Gastrocnemius medialis (tissue), 4 donors: ENCODE data around the gene CDSN. TPM values are rescaled to one million over a fixed set of nuclear protein-coding genes. Genes with fewer than 3 reads are reported as not detected.

Source experiments
- ATAC-seq, 2 donors: fragments of 150-250 bp; one replicate each; pipeline ENCODE4 v1.9.1; 2016
- DNase-seq, 2 donors: peaks; one replicate each; pipeline ENCODE4 v3.0.0-alpha.2; 2019
- H3K27ac ChIP-seq, 4 donors: fragments of 200-600 bp; sonication (generic); 1 replicate in 1 of 4; 2 replicates in 3 of 4; pipeline ENCODE4 v1.5.1; 2016 to 2018; ENCODE audit warnings: mild to moderate bottlenecking in 2 of 4, moderate library complexity in 1 of 4
- H3K27me3 ChIP-seq, 3 donors: fragments of 200-600 bp; sonication (generic) in 2 of 3; 1 replicate in 1 of 3; 2 replicates in 2 of 3; pipeline versions ENCODE4 v1.5.1 to v1.6.0; 2016 to 2019; ENCODE audit warnings: mild to moderate bottlenecking in 1 of 3, moderate library complexity in 1 of 3
- H3K36me3 ChIP-seq, 2 donors: fragments of 200-600 bp; sonication (generic) in 1 of 2; one replicate each; pipeline ENCODE4 v1.5.1; 2017 to 2018
- H3K4me1 ChIP-seq, 2 donors: fragments of 200-600 bp; sonication (generic) in 1 of 2; one replicate each; pipeline ENCODE4 v1.5.1; 2016 to 2017; ENCODE audit warnings: mild to moderate bottlenecking in 2 of 2
- H3K4me3 ChIP-seq, 4 donors: fragments of 200-600 bp; sonication (generic) in 3 of 4; 1 replicate in 1 of 4; 2 replicates in 3 of 4; pipeline ENCODE4 v1.5.1; 2016 to 2019; ENCODE audit warnings: mild to moderate bottlenecking in 2 of 4
- H3K9me3 ChIP-seq, 3 donors: fragments of 200-600 bp; sonication (generic) in 2 of 3; 1 replicate in 1 of 3; 2 replicates in 2 of 3; pipeline ENCODE4 v1.5.1; 2016 to 2019
- CTCF ChIP-seq, 5 experiments: fragments of 450-650 bp in 3 of 5; fragments of 200-600 bp in 2 of 5; sonication (generic) in 2 of 5; IDR thresholded peaks in 4 of 5; conservative IDR thresholded peaks in 1 of 5; 1 replicate in 4 of 5; 2 replicates in 1 of 5; pipeline ENCODE4 v1.5.1; 2016 to 2019; ENCODE audit warnings: antibody characterized with exemption in 5 of 5, mild to moderate bottlenecking in 3 of 5, moderate library complexity in 3 of 5
- POLR2A ChIP-seq, 2 donors: fragments of 450-650 bp; IDR thresholded peaks; one replicate each; pipeline ENCODE4 v1.6.1; 2017; ENCODE audit warnings: antibody characterized with exemption in 2 of 2, mild to moderate bottlenecking in 2 of 2, moderate library complexity in 2 of 2
- in situ Hi-C, 4 donors: fragments of 200-750 bp; cut with MboI; loops; one replicate each; pipeline versions ENCODE4 v1.15.0 to v1.8.0; 2017; ENCODE audit warnings: low sequenced_read_pairs in 4 of 4
- intact Hi-C: fragments of 100-400 bp; cut with DNase I; formaldehyde crosslinking; loops from one replicate; pipeline ENCODE4 v1.15.1; 2023; ENCODE audit warnings: low total_unique reads
- total RNA-seq, 4 donors: library from RNA; depleted of rRNA; stranded (reverse); fragments of >200 nt; gene quantifications; one replicate each; pipeline versions ENCODE4 v1.1.0 to v1.2.3, GENCODE V29; 2016

The CDSN gene
- total RNA-seq, 4 donors from 2014 or later, result not detected

GRCh38 chr6:31118178-31118577 is 2.1 kb downstream of the CDSN start:
- Histone ChIP-seq H3K4me3 (no peak overlapping the region), H3K9me3 (no peaks in the 10 kb centered on the region), H3K27me3 (no peaks in the 10 kb centered on the region), H3K36me3 (no peaks in the 10 kb centered on the region), H3K27ac (no peak overlapping the region), H3K4me1 (peaks cover 0 to 13% of the 10 kb centered on the region in 2 donors)
- intact Hi-C loops (no loop called here), in situ Hi-C loops (no loop called here)
- TF ChIP-seq CTCF (IDR thresholded peaks at IDR 0.05 in 4 of 5, conservative IDR thresholded peaks at IDR 0.05 in 1 of 5) (no peak), POLR2A (IDR thresholded peaks at IDR 0.05) (no peak)
- no peak for ATAC-seq
- no peak for DNase-seq

- Histone ChIP-seq H3K36me3 (no peaks in the 10 kb centered on the region), H3K27me3 (no peaks in the 10 kb centered on the region), H3K27ac (peak overlapping the region in 2 of 4 donors; percentile 18 to 65), H3K4me3 (peak overlapping the region in 2 of 4 donors; percentile 14 to 29), H3K4me1 (peaks cover 0 to 11% of the 10 kb centered on the region in 2 donors), H3K9me3 (no peaks in the 10 kb centered on the region)
- in situ Hi-C loops, result no loop called here
- TF ChIP-seq CTCF (IDR thresholded peaks at IDR 0.05 in 4 of 5, conservative IDR thresholded peaks at IDR 0.05 in 1 of 5), result no peak
- no peak for TF ChIP-seq POLR2A (IDR thresholded peaks at IDR 0.05)
- peak in 1 of 2 donors; percentile 11 for ATAC-seq
- intact Hi-C loops, result no loop called here
- peak in 1 of 2 donors; percentile 19 for DNase-seq
These were observed 3.4 kb downstream of the CDSN start for GRCh38 chr6:31116661-31117385.

- Histone ChIP-seq H3K9me3 (no peaks in the 10 kb centered on the region), H3K36me3 (no peaks in the 10 kb centered on the region), H3K4me3 (no peak overlapping the region), H3K27ac (no peak overlapping the region), H3K4me1 (peaks cover 0 to 11% of the 10 kb centered on the region in 2 donors), H3K27me3 (no peaks in the 10 kb centered on the region)
- ATAC-seq (no peak), DNase-seq (no peak)
- no peak for TF ChIP-seq POLR2A (IDR thresholded peaks at IDR 0.05)
- TF ChIP-seq CTCF (IDR thresholded peaks at IDR 0.05 in 4 of 5, conservative IDR thresholded peaks at IDR 0.05 in 1 of 5), result no peak
- in situ Hi-C loops, result no loop called here
- intact Hi-C loops, result no loop called here
These were observed 4.2 kb downstream of the CDSN start for GRCh38 chr6:31115941-31116560.

GRCh38 chr6:31114970-31115849 is 5.0 kb downstream of the CDSN start:
- in situ Hi-C loops (no loop called here), intact Hi-C loops (no loop called here)
- ATAC-seq (peak in 1 of 2 donors; percentile 17), DNase-seq (no peak)
- Histone ChIP-seq H3K27ac (peak overlapping the region in 3 of 4 donors; percentile 31 to 72 (median 45)), H3K4me1 (peaks cover 0 to 11% of the 10 kb centered on the region in 2 donors), H3K9me3 (no peaks in the 10 kb centered on the region), H3K36me3 (no peaks in the 10 kb centered on the region), H3K27me3 (peaks cover 0 to 2% (median 0%) of the 10 kb centered on the region in 3 donors), H3K4me3 (no peak overlapping the region)
- TF ChIP-seq POLR2A (IDR thresholded peaks at IDR 0.05) (no peak), CTCF (IDR thresholded peaks at IDR 0.05 in 4 of 5, conservative IDR thresholded peaks at IDR 0.05 in 1 of 5) (no peak)
